Trophoblast cell (in vitro differentiated cells and primary cell): ENCODE data around the gene ADCY4.
A peak's percentile ranks its signal among the peaks of the same experiment; 100 is the strongest.

Experiments
- DNase-seq, 2 donors: peaks; one replicate each; pipeline ENCODE4 v3.0.0-alpha.2; 2016
- H2AFZ ChIP-seq: 2 replicates; pipeline ENCODE4 v1.6.1; 2013; ENCODE audit warnings: low read length, moderate library complexity, mild to moderate bottlenecking; ENCODE audit not compliant: insufficient read depth, poor library complexity
- H2AK5ac ChIP-seq: 2 replicates; pipeline ENCODE4 v1.6.1; 2013; ENCODE audit warnings: mild to moderate bottlenecking, low read length
- H2BK120ac ChIP-seq: 2 replicates; pipeline ENCODE4 v1.6.1; 2013; ENCODE audit warnings: low read length, mild to moderate bottlenecking, moderate library complexity; ENCODE audit not compliant: insufficient read depth, poor library complexity
- H2BK12ac ChIP-seq: 2 replicates; pipeline ENCODE4 v1.6.1; 2013; ENCODE audit warnings: mild to moderate bottlenecking, low read length, moderate library complexity
- H2BK5ac ChIP-seq: 2 replicates; pipeline ENCODE4 v1.6.1; 2013; ENCODE audit warnings: low read length, low read depth, moderate library complexity, mild to moderate bottlenecking; ENCODE audit not compliant: poor library complexity
- H3K14ac ChIP-seq: 2 replicates; pipeline ENCODE4 v1.6.1; 2013; ENCODE audit warnings: mild to moderate bottlenecking, low read length
- H3K18ac ChIP-seq: 2 replicates; pipeline ENCODE4 v1.6.1; 2013; ENCODE audit warnings: mild to moderate bottlenecking, low read length
- H3K23ac ChIP-seq: 2 replicates; pipeline ENCODE4 v1.6.1; 2013; ENCODE audit warnings: low read length
- H3K27ac ChIP-seq: 2 replicates; pipeline ENCODE4 v1.5.1; 2013; ENCODE audit warnings: low read depth, mild to moderate bottlenecking, inconsistent platforms, low read length, moderate library complexity
- H3K27me3 ChIP-seq: 2 replicates; pipeline ENCODE4 v1.6.1; 2013; ENCODE audit warnings: inconsistent platforms, mild to moderate bottlenecking, low read length, moderate library complexity; ENCODE audit not compliant: insufficient read depth
- H3K36me3 ChIP-seq, 2 experiments: 1 replicate in 1 of 2; 2 replicates in 1 of 2; pipeline ENCODE4 v1.6.1; 2013; ENCODE audit warnings: low read length in 2 of 2, mild to moderate bottlenecking in 2 of 2, moderate library complexity in 1 of 2; ENCODE audit not compliant: insufficient read depth in 2 of 2, control insufficient read depth in 1 of 2
- H3K4ac ChIP-seq: 2 replicates; pipeline ENCODE4 v1.6.1; 2013; ENCODE audit warnings: low read depth, mild to moderate bottlenecking, low read length, moderate library complexity
- H3K4me1 ChIP-seq, 2 experiments: 1 replicate in 1 of 2; 2 replicates in 1 of 2; pipeline ENCODE4 v1.6.1; 2013; ENCODE audit warnings: low read length in 2 of 2, mild to moderate bottlenecking in 2 of 2, moderate library complexity in 1 of 2; ENCODE audit not compliant: insufficient read depth in 2 of 2, control insufficient read depth in 1 of 2
- H3K4me2 ChIP-seq: 2 replicates; pipeline ENCODE4 v1.6.1; 2013; ENCODE audit warnings: inconsistent platforms, mild to moderate bottlenecking, low read length, moderate library complexity
- H3K4me3 ChIP-seq: 2 replicates; pipeline ENCODE4 v1.5.1; 2013; ENCODE audit warnings: mild to moderate bottlenecking, low read depth, low read length, inconsistent platforms
- H3K79me1 ChIP-seq: one replicate; pipeline ENCODE4 v1.6.1; 2013; ENCODE audit warnings: low read length
- H3K79me2 ChIP-seq: 2 replicates; pipeline ENCODE4 v1.6.1; 2013; ENCODE audit warnings: low read length, mild to moderate bottlenecking; ENCODE audit not compliant: control insufficient read depth, insufficient read depth, poor library complexity
- H3K9ac ChIP-seq: 2 replicates; pipeline ENCODE4 v1.6.1; 2013; ENCODE audit warnings: mild to moderate bottlenecking, low read length
- H3K9me3 ChIP-seq: 2 replicates; pipeline ENCODE4 v1.6.1; 2013; ENCODE audit warnings: low read depth, mild to moderate bottlenecking, control low read depth, inconsistent platforms, low read length; ENCODE audit not compliant: insufficient read depth
- H4K12ac ChIP-seq: 2 replicates; pipeline ENCODE4 v1.6.1; 2013; ENCODE audit warnings: low read depth, mild to moderate bottlenecking, low read length, moderate library complexity
- H4K8ac ChIP-seq: 2 replicates; pipeline ENCODE4 v1.6.1; 2013; ENCODE audit warnings: low read depth, mild to moderate bottlenecking, low read length, moderate library complexity
- H4K91ac ChIP-seq: one replicate; pipeline ENCODE4 v1.6.1; 2013; ENCODE audit warnings: low read depth, mild to moderate bottlenecking, low read length, moderate library complexity
- WGBS: extraction: QIAGEN DNeasy Blood & Tissue Kit; methylation state at CpG from one replicate; pipeline ENCODE4 v1.1.7; 2013; ENCODE audit warnings: missing lambda C conversion rate; ENCODE audit not compliant: insufficient read length, insufficient coverage; ENCODE audit errors: extremely low coverage; 5-methylcytosine and 5-hydroxymethylcytosine counted together

ADCY4 gene

DNA sequence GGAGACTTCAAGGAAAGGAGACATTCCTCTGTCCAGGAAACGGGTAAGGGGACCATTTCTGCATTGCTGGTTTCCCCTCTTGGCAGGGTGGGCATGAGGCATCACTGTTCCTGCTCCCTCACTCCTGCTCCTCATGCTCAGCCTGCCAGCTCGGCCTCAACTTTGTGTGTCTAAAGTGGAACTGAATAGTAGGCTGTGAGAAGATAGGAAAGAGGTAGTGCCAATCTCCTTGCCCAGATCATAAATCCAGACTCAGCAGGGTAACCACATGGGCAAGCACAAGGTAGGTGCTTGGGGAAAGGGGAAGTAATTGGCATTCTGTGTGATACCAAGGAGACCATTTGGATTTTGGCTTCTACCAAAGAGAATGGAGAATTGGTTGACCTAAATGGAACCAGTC lies 21.0 kb downstream of the ADCY4 start:
- Histone ChIP-seq H3K4ac (no peak overlapping the region), H3K23ac (no peak overlapping the region), H3K4me2 (no peak overlapping the region), H3K9me3 (no peaks in the 10 kb centered on the region), H4K91ac (no peak overlapping the region), H3K79me2 (no peaks in the 10 kb centered on the region), H2BK12ac (no peak overlapping the region), H3K4me3 (no peak overlapping the region), H3K79me1 (no peaks in the 10 kb centered on the region), H2AK5ac (no peak overlapping the region), H3K27me3 (no peaks in the 10 kb centered on the region), H2BK120ac (no peak overlapping the region), H3K27ac (no peak overlapping the region), H2AFZ (no peak overlapping the region), H4K8ac (no peak overlapping the region), H3K36me3 (peaks cover 20 to 21% of the 10 kb centered on the region in 2 experiments), H3K14ac (no peak overlapping the region), H4K12ac (no peak overlapping the region), H2BK5ac (no peak overlapping the region), H3K4me1 (no peaks in the 10 kb centered on the region), H3K18ac (no peak overlapping the region), H3K9ac (no peak overlapping the region)
- no CpG with 5 or more reads among the region's 2 CpGs for WGBS
- DNase-seq: no peak

DNA sequence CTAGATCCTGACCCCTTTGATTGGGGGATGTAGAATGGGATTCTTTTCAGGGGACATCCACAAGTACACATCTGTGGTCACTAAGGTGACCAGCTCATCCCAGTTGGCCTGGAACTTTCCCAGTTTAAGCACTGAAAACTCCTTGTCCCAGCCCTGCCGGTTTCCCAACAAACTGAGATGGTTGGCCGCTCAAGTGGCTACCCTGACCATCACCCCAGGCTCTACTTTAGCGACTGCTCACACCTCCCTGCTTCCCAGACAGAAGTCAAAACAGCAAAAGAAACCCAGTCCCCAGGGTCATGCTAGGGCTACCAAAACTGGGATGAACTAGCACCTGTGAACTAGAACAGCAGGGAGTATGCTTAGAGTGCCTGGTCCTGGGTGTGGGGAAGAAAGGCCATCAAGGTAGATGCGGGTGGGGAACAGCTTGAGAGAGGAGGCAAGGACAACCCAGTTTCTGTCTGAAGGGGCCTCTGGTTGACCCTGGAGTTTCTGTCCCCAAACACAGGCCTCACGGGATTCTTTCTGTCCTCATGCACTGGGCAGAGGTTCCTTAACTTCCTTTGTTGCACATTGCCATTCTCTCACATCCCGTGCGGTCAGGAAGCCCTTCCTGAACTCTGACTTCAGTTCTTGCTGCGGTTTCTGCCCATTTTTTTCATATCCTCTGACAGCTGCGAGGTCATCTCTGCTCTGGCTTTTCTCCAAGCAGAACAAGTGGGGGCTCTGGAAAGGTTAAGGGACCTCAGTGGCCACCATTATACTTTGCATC lies 21.9 kb downstream of the ADCY4 start:
- Histone ChIP-seq H3K18ac (no peak overlapping the region), H3K4me3 (no peak overlapping the region), H2BK5ac (no peak overlapping the region), H3K79me2 (no peaks in the 10 kb centered on the region), H4K8ac (no peak overlapping the region), H3K4me2 (no peak overlapping the region), H3K36me3 (peaks cover 24% of the 10 kb centered on the region in 2 experiments), H3K79me1 (no peaks in the 10 kb centered on the region), H3K4ac (no peak overlapping the region), H3K9me3 (no peaks in the 10 kb centered on the region), H4K91ac (no peak overlapping the region), H4K12ac (no peak overlapping the region), H2BK120ac (no peak overlapping the region), H2BK12ac (no peak overlapping the region), H2AFZ (no peak overlapping the region), H3K9ac (no peak overlapping the region), H3K27me3 (no peaks in the 10 kb centered on the region), H2AK5ac (no peak overlapping the region), H3K14ac (no peak overlapping the region), H3K27ac (no peak overlapping the region), H3K4me1 (peaks cover 0 to under 1% of the 10 kb centered on the region in 2 experiments), H3K23ac (no peak overlapping the region)
- no CpG with 5 or more reads among the region's 9 CpGs for WGBS
- peak in 1 of 2 donors; percentile 23 for DNase-seq

DNA sequence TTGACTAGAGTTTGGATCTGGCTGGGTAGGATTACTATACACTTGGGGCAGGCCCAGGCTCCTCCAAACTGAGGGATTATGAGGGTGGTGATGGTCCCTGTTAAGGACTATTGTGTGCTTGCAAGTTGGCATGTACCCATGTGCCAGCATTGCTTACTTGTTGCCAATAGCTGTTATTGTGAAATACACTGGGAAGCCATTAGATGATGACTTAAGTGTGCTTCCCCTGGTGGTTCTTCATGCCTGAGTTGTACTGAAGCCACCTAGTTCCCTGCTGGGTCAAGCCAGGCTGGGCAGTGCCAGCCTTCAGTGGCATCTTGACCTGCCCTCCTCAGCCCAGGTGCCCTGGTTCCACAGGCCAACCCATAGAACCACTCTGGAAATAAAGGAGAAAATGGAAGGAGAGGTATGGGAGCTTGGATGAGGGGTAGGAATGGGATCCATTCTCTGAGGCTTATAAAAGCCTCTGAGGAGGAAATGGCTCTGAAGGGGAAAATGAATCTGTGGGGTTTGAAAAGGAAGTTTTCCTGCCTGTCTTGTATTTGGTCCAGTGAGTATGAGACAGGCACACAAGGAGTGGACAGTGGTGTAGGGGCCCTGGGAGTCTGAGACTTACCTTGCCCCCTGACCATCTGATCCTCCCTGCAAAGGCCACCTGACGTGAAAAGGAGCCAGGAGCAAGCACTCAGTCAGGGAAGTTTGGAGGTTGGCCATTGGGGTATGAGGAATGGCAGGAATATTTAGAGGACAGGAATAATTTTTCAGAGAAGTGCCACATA lies 22.8 kb downstream of the ADCY4 start:
- Histone ChIP-seq H3K9ac (no peak overlapping the region), H4K91ac (no peak overlapping the region), H3K27ac (no peak overlapping the region), H3K18ac (no peak overlapping the region), H2AFZ (no peak overlapping the region), H3K23ac (no peak overlapping the region), H3K79me2 (no peaks in the 10 kb centered on the region), H4K8ac (no peak overlapping the region), H3K9me3 (no peaks in the 10 kb centered on the region), H3K27me3 (no peaks in the 10 kb centered on the region), H3K14ac (no peak overlapping the region), H2BK120ac (no peak overlapping the region), H3K4me1 (peaks cover 0 to 5% of the 10 kb centered on the region in 2 experiments), H3K4me3 (no peak overlapping the region), H2AK5ac (no peak overlapping the region), H3K79me1 (no peaks in the 10 kb centered on the region), H3K36me3 (peaks cover 24 to 27% of the 10 kb centered on the region in 2 experiments), H3K4ac (no peak overlapping the region), H2BK12ac (no peak overlapping the region), H3K4me2 (no peak overlapping the region), H4K12ac (no peak overlapping the region), H2BK5ac (no peak overlapping the region)
- peak in 1 of 2 donors; percentile 12 for DNase-seq
- WGBS: no CpG with 5 or more reads among the region's 1 CpG

DNA sequence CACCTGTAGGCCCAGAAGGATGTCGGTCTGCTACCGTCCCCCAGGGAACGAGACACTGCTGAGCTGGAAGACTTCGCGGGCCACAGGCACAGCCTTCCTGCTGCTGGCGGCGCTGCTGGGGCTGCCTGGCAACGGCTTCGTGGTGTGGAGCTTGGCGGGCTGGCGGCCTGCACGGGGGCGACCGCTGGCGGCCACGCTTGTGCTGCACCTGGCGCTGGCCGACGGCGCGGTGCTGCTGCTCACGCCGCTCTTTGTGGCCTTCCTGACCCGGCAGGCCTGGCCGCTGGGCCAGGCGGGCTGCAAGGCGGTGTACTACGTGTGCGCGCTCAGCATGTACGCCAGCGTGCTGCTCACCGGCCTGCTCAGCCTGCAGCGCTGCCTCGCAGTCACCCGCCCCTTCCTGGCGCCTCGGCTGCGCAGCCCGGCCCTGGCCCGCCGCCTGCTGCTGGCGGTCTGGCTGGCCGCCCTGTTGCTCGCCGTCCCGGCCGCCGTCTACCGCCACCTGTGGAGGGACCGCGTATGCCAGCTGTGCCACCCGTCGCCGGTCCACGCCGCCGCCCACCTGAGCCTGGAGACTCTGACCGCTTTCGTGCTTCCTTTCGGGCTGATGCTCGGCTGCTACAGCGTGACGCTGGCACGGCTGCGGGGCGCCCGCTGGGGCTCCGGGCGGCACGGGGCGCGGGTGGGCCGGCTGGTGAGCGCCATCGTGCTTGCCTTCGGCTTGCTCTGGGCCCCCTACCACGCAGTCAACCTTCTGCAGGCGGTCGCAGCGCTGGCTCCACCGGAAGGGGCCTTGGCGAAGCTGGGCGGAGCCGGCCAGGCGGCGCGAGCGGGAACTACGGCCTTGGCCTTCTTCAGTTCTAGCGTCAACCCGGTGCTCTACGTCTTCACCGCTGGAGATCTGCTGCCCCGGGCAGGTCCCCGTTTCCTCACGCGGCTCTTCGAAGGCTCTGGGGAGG lies 23.9 kb downstream of the ADCY4 start, which contains the start of gene LTB4R:
LTB4R (plus strand) TSS at position 857 of the 959 bp plus-strand sequence. CDS start 4,150 bp downstream, outside the sequence.
- no peak within 1 kb of the TSS for H4K12ac ChIP-seq
- no peak within 1 kb of the TSS for H4K8ac ChIP-seq
- no peak within 1 kb of the TSS for H3K18ac ChIP-seq
- no peaks in the 10 kb centered on the region for H3K9me3 ChIP-seq
- no peak within 1 kb of the TSS for H2AFZ ChIP-seq
- H3K27ac ChIP-seq: no peak within 1 kb of the TSS
- H3K4me2 ChIP-seq: no peak within 1 kb of the TSS
- H3K9ac ChIP-seq: no peak within 1 kb of the TSS
- H3K4me3 ChIP-seq: no peak within 1 kb of the TSS
- H3K4me1 ChIP-seq: peaks cover 0 to 5% of the 10 kb centered on the region in 2 experiments
- no peak within 1 kb of the TSS for H2BK5ac ChIP-seq
- peaks cover 28 to 35% of the 10 kb centered on the region in 2 experiments for H3K36me3 ChIP-seq
- WGBS: no CpG with 5 or more reads among the region's 99 CpGs
- no peak within 1 kb of the TSS for H3K23ac ChIP-seq
- no peak within 1 kb of the TSS for H2AK5ac ChIP-seq
- no peaks in the 10 kb centered on the region for H3K79me1 ChIP-seq
- H2BK120ac ChIP-seq: no peak within 1 kb of the TSS
- H3K79me2 ChIP-seq: no peaks in the 10 kb centered on the region
- H2BK12ac ChIP-seq: no peak within 1 kb of the TSS
- H4K91ac ChIP-seq: no peak within 1 kb of the TSS
- no peak within 1 kb of the TSS for H3K14ac ChIP-seq
- H3K4ac ChIP-seq: no peak within 1 kb of the TSS
- H3K27me3 ChIP-seq: no peaks in the 10 kb centered on the region
- DNase-seq: peak in 1 of 2 donors; percentile 2
